Suprapubic skin (tissue), 4 donors: ENCODE results near the gene SARS1. TPM values are rescaled to one million over a fixed set of nuclear protein-coding genes. Genes with fewer than 3 reads are reported as not detected.

Experiments
- DNase-seq, 2 donors: peaks; one replicate each; pipeline ENCODE4 v3.0.0-alpha.2; 2019; ENCODE audit warnings: low spot score in 2 of 2
- H3K27ac ChIP-seq: fragments of 200-600 bp; sonication (generic); one replicate; pipeline ENCODE4 v1.5.1; 2019
- H3K27me3 ChIP-seq: fragments of 200-600 bp; sonication (generic); one replicate; pipeline ENCODE4 v1.5.1; 2019
- H3K36me3 ChIP-seq: fragments of 200-600 bp; sonication (generic); one replicate; pipeline ENCODE4 v1.5.1; 2019
- H3K4me1 ChIP-seq: fragments of 200-600 bp; sonication (generic); one replicate; pipeline ENCODE4 v1.5.1; 2019
- H3K4me3 ChIP-seq: fragments of 200-600 bp; sonication (generic); one replicate; pipeline ENCODE4 v1.5.1; 2019; ENCODE audit warnings: mild to moderate bottlenecking
- H3K9me3 ChIP-seq: fragments of 200-600 bp; sonication (generic); one replicate; pipeline ENCODE4 v1.5.1; 2019
- CTCF ChIP-seq, 2 donors: fragments of 200-600 bp in 1 of 2; fragments of 450-650 bp in 1 of 2; sonication (generic) in 1 of 2; IDR thresholded peaks; one replicate each; pipeline ENCODE4 v1.5.1; 2016 to 2019; ENCODE audit warnings: antibody characterized with exemption in 2 of 2, mild to moderate bottlenecking in 1 of 2, moderate library complexity in 1 of 2
- EP300 ChIP-seq: sonication (generic); formaldehyde crosslinking; IDR thresholded peaks from one replicate; pipeline ENCODE4 v1.6.1; 2017; ENCODE audit warnings: antibody characterized with exemption
- POLR2A ChIP-seq, 2 donors: fragments of 450-650 bp; IDR thresholded peaks; one replicate each; pipeline ENCODE4 v1.6.1; 2017; ENCODE audit warnings: antibody characterized with exemption in 2 of 2, mild to moderate bottlenecking in 2 of 2, moderate library complexity in 2 of 2
- POLR2AphosphoS5 ChIP-seq, 3 donors: sonication (generic); formaldehyde crosslinking; IDR thresholded peaks; one replicate each; pipeline ENCODE4 v1.6.1; 2017; ENCODE audit warnings: antibody characterized with exemption in 3 of 3
- WGBS: methylation state at CpG from one replicate; pipeline ENCODE4 v1.1.5; 2018; 5-methylcytosine and 5-hydroxymethylcytosine counted together
- total RNA-seq, 4 donors: library from RNA; depleted of rRNA; stranded (reverse); fragments of >200 nt; gene quantifications; one replicate each; pipeline ENCODE4 v1.1.0, GENCODE V29; 2016

The SARS1 gene
- total RNA-seq, 4 donors from 2014 or later = 144 to 169 (median 160) TPM

- peaks cover 15% of the 10 kb centered on the region for H3K4me1 ChIP-seq
- H3K4me3 ChIP-seq = no peak overlapping the region
- TF ChIP-seq POLR2AphosphoS5 (IDR thresholded peaks at IDR 0.05) = no peak
- peak; percentile 23 to 34 for TF ChIP-seq CTCF (IDR thresholded peaks at IDR 0.05)
- H3K27ac ChIP-seq = no peak overlapping the region
- no peaks in the 10 kb centered on the region for H3K36me3 ChIP-seq
- WGBS = 51% methylated on average over 14 of the region's 14 CpGs
- DNase-seq = no peak
- H3K27me3 ChIP-seq = peaks cover 3% of the 10 kb centered on the region
- H3K9me3 ChIP-seq = no peaks in the 10 kb centered on the region
These were observed 19.8 kb upstream of the SARS1 start for GRCh38 chr1:109193653-109194590.

GRCh38 chr1:109197158-109198042 lies 16.3 kb upstream of the SARS1 start:
- H3K4me3 ChIP-seq = no peak overlapping the region
- TF ChIP-seq POLR2A (IDR thresholded peaks at IDR 0.05) (no peak), EP300 (no peak), POLR2AphosphoS5 (IDR thresholded peaks at IDR 0.05) (no peak), CTCF (IDR thresholded peaks at IDR 0.05) (no peak)
- peak overlapping the region; percentile 5 for H3K27ac ChIP-seq
- no peaks in the 10 kb centered on the region for H3K27me3 ChIP-seq
- H3K9me3 ChIP-seq = no peaks in the 10 kb centered on the region
- DNase-seq = no peak
- H3K36me3 ChIP-seq = no peaks in the 10 kb centered on the region
- H3K4me1 ChIP-seq = peaks cover 15% of the 10 kb centered on the region
- WGBS = 66% methylated on average over 10 of the region's 10 CpGs

GRCh38 chr1:109198043-109198695 lies 15.5 kb upstream of the SARS1 start:
- H3K36me3 ChIP-seq = no peaks in the 10 kb centered on the region
- peaks cover 15% of the 10 kb centered on the region for H3K4me1 ChIP-seq
- DNase-seq = no peak
- no peak for TF ChIP-seq EP300
- no peak for TF ChIP-seq CTCF (IDR thresholded peaks at IDR 0.05)
- TF ChIP-seq POLR2AphosphoS5 (IDR thresholded peaks at IDR 0.05) = no peak
- no peak for TF ChIP-seq POLR2A (IDR thresholded peaks at IDR 0.05)
- no peaks in the 10 kb centered on the region for H3K9me3 ChIP-seq
- H3K27me3 ChIP-seq = no peaks in the 10 kb centered on the region
- 49% methylated on average over 6 of the region's 6 CpGs for WGBS
- no peak overlapping the region for H3K4me3 ChIP-seq
- peak overlapping the region; percentile 49 for H3K27ac ChIP-seq

GRCh38 chr1:109198745-109199144 lies 15.0 kb upstream of the SARS1 start:
- TF ChIP-seq EP300 (no peak), POLR2AphosphoS5 (IDR thresholded peaks at IDR 0.05) (no peak), POLR2A (IDR thresholded peaks at IDR 0.05) (no peak), CTCF (IDR thresholded peaks at IDR 0.05) (no peak)
- Histone ChIP-seq H3K27ac (no peak overlapping the region), H3K9me3 (no peaks in the 10 kb centered on the region), H3K4me1 (peaks cover 15% of the 10 kb centered on the region), H3K27me3 (no peaks in the 10 kb centered on the region), H3K4me3 (no peak overlapping the region), H3K36me3 (no peaks in the 10 kb centered on the region)
- 93% methylated on average over 4 of the region's 4 CpGs for WGBS
- no peak for DNase-seq
